GM19240 (cell line): Measurements from ENCODE around the gene SCD5.
"Not testable (repeated sequence)": the region's sequence is repeated elsewhere in the genome, so short reads cannot be mapped to it uniquely, and the experiment has no call there.

Experiments used
- DNase-seq: peaks from one replicate; pipeline ENCODE4 v3.0.0; 2011; ENCODE audit warnings: low spot score; ENCODE audit not compliant: insufficient read length

Gene SCD5

DNA sequence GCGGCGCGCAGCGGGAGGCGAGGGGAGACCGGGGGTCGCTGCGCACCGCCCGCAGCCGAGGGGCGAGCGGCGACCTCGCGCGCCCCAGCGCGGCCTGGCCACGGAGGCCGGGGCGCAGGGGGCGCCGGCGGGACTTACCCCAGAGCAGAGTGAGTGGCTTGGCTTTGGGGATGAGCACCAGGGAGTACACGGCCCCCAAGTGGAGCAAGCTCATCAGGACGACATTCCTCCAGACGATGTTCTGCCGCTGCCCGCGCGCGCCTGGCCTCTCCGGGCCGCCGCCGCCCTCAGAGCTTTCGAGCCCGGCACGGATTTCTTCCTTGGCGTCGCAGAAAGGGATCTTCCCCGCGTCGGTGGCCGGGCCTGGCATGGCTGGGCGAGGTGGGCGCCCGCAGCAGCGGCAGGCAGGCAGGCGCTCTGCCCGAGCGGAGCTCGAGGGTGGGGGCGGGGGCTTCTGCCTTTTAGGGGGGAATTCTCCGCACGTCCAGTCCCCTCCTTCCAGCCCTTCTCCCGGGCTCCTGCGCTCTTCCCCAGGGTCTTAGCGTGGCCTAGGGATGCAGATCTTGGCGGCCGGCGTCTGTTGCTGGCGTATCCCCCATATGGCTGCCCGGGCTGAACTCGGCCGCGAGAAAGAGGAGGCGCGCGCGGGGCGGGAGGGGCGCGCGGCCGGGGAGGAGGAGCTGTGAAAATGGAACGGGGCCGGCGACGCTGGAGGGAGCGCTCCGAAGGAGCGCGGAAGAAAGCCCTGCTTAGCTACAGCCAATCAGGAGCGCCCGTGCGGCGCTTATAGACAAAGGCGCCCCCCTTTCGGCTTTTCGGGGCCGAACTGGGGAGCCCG, at the start of gene SCD5:
Gene SCD5 (minus strand): TSS at position 629 of the 838 bp plus-strand sequence. CDS start 259 bp downstream, at position 370.
- DNase-seq = peak; percentile 29

DNA sequence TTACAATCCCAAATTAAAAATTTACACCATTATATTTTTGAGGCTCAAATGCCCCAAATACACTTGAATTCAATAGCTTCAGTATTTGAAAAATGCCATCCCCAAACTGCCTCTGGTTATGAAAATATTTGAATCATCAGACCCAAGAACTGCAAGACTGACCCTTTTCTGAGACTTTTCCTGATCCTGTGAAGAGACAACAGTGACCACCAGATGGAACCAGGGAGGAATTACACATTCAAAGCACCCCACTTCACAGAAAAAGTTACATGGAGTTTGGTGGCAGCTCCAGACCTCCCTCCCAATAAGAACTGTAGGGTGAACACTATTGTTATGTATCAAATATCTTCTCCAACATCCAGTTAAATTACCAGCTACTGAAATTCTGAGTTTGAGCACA, 44.0 kb upstream of the SCD5 start:
- DNase-seq = no peak

DNA sequence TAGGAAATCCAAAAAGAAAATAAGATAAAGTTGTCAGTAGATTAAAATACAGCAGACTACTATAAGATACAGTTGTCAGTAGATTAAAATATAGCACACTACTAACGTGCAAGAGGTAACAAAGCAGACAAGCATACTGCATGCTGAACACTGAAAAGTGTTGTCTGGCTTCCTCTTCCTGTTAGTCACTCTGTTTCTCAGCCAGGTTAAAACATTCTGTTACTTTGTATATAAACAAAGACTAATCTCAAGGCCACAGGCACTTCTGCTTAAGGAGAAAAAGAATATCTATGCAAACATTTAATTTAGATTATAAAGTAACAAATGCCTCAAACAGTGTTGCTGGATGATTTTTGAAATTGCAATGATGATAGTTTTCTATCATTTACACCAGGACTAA, 41.0 kb upstream of the SCD5 start:
- DNase-seq = no peak

DNA sequence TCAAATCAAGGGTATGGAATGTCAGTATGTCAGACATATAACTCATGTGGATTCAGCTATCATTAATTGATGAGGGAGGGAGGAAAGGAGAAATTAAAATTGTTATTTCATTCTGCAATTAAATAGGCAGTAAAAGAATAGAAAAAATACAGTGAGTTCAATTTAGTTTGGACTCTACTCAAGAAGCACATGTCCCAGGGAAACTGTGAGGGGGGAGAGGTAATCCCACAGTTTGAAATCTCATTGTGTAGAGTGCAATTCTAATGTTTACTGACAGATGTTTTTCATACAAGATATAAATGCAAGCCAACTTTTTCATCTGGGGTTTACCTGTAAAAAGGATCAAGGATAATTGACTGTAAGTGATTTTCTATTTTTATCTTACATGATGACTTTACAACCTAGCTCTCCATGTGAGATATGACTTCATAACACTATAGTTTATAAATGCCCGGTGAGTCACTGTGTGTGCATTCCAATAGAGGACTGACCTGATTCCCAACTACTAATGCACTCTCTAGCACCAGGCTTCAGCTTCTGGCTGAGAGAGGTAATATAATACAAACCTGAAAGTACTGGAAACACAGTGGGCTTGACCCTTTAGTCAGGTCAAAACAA, 35.2 kb upstream of the SCD5 start:
- no peak for DNase-seq

DNA sequence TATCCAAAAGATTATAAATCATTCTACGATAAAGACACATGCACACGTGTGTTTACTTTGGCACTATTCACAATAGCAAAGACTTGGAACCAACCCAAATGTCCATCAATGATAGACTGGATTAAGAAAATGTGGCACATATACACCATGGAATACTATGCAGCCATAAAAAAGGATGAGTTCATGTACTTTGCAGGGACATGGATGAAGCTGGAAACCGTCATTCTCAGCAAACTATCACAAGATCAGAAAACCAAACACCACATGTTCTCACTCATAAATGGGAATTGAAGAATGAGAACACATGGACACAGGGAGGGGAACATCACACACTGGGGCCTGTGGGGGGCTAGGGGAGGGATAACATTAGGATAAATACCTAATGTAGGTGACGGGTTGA, 34.5 kb upstream of the SCD5 start:
- not testable (repeated sequence) for DNase-seq

DNA sequence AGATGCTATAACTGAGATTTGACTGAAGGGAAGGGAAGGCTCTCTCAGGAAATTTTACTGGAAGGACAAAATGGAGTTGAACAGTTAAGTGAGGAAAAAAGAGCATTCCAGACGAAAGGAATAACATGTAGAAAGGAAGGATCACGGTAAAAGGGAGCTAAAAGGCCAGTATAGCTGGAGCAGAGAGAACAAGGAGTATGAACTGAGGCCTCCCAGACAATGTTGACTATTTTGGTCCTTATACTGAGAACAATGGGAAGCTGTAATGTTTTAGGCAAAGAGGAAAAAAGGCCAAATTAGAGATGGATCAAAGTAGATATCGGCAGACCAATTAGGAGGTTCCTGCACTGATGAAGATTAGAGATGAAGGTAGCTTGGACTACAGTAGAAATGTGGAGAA, 26.8 kb upstream of the SCD5 start:
- DNase-seq = no peak

DNA sequence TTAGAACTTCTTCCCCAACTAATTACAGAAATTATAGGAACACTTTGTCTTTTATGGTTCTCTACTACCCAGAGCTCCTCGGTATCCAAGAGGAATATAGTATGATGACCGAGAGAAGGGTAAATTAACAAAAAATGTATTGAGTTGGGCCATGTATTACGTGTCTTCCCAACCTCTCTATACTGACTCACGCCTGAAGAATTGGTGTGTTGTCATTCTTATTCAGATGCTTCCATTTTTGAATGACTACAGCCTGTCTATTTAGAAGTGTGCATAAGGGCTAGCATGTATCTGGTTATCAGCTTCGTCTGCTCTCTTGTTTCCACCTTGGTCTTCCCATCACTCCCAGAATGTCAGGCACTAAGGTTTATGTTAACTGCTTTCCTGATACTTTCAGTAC, 24.5 kb upstream of the SCD5 start:
- DNase-seq = no peak

DNA sequence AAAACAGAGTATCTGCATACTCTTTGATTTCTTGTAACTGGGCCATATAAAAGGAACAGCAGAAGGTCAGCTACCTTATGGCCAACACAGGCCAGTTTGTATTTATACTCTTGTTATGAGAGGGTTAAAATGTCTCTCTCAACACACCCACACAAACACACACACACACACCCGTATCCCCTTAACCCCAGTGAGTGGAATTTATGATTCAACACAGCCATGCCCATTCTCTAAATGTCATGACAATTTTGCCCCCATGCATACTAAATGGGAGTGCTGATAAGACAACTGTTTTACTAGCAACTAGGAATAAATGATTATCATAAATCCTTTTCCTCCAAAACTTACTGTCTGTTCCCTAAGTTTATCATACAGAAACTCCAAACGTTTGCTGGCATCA, 22.1 kb upstream of the SCD5 start:
- DNase-seq = no peak

DNA sequence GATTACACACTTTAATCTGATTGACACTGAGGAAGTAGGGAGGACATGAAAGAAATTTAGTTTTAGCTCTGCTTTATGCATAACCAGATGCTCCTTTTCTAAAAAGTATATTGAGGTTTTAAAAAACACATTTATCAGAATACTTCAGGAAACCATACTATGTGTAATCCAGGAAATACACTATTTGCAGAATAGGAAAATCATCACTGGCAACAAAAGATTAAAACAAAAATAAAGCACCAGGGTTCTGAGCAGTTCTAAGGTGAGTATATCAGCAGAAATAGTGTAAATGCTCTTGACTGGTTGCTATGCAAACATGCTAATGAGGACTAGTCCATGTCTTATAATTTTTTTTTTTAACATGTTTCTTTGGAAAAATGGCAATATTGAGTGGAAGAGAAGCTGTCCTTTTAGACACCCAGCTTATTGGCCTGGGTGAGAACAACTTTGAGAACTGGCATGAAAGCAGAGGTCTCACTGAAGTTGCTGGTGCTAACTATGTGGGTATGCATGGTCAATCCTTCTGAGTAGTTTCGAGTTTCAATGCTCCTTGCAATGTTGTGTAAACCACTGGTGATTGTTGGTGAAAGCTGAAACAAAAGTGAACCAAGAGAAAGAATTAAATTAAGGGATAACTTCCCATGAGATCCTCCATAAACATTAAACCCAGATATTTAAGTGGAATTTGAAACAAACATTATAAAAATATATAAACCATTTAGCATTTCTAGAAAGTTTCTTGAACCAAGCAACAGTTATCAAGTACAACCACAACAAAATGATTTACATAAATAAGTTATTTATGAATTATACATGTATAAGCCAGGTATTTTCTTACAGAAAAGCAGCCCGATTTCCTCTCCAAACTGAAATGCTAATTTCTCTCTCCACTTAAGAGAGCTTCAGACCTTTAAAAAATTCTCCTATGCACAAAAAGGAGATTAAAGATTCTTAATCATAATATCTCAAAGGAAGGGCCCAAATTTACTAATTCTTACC, 20.4 kb upstream of the SCD5 start:
- DNase-seq = no peak

DNA sequence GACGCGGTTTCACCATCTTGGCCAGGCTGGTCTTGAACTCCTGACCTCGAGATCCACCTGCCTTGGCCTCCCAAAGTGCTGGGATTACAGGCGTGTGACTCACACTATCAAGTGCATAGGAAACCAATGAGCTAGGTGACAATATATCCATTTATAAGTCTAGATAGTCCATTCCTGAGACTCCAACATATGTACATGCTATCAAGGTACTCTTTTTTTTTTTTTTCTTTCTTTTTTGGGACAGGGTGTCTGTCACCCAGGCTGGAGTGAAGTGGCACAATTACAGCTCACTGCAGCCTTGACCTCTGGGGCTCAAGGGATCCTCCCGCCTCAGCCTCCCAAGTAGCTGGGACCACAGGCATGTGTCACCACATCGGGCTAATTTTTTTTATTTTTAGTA, 18.3 kb upstream of the SCD5 start:
- not testable (repeated sequence) for DNase-seq

DNA sequence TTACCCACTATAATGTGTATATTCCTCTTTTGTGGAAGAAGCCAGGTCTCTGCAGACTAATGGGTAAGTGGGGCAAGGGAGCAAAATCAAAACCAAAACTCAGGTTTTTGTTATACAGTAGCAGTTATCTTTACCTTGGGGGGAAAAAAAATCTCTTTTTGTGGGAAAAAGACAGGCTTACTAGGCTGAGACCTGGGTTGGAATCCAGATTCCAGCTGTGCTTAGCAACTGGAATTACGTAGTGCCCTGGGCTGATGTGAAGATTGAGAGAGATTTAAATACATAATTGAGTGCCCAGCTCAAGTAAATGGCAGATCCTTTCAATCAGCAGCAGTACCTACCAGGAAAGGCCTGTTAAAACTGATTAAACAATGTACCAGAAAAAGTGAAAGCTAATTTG, 15.4 kb upstream of the SCD5 start:
- DNase-seq = no peak

DNA sequence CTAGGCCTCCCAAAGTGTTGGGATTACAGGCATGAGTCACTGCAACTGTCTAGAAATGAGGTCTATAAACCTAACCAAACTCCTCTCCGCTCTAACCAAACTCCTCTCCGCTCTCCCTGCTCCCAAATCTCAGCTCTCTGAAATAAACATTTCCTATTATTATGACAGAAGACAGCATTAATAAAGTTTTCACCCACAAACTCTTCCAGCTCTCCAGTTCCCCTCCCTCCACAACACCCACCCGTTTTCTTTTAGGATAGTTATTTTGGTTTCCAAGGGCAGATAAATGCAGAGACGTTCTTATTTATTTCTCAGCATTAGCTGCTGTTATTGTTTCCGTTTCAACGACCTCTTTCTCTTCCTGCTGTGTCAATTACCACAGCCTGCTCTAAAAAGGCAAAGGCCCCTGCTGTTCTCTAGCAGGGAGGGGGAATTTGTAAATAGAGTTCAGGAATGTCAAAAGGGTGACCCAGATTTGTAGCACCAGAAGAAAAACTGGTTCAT, 13.3 kb upstream of the SCD5 start:
- no peak for DNase-seq

DNA sequence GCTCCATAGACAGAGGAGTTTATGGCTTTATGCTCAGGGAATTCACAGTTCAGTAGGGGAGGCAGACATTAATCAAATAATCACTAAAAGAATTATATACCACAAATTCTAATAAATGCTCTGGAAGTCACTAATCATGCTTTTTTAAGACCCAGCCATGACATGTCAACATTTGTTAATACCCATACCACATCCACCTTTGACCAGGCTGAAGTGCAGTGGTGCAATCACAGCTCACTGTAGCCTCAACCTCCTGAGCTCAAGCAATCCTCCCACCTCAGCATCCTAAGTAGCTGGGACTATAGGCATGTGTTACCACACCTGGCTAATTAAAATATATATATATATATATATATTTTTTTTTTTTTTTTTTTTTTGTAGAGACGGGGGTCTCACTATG, 12.8 kb upstream of the SCD5 start:
- DNase-seq = no peak

DNA sequence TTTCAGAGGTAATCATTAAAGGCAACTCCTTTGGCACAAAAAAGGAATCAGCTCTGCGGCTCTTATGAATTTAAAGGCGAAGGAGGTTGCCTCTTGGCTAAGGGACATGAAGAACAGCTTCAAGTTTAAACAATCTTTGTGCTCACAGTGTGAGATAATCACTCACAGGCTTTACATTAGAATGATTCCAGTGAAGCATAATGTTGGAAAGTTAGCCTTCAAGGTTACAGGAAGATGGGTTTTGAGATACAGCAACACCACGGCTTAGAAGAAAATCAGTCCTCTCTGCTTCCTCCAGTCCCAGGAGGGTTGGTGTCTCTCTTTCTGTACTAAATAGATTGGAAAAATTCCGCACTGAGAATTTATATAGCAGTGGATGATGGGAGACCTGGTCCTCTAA, 11.6 kb upstream of the SCD5 start:
- no peak for DNase-seq

DNA sequence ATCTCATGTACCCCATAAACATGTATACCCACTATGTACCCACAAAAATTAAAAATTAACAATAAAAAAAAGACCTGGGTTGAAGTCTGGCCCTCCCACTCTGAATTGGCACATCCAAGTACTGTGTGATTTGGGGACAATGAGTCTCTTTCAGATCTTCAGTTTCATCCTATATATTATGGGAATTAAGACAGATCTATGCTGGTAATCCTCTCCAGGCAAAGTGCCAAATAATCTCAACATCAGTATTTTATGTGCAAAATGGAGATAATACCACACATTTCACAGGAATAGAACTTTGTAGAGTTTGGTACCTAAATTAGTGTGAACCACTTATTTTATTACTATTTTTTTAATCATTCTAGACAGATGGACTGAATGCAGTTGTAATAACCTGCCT, 11.0 kb upstream of the SCD5 start:
- DNase-seq = no peak

DNA sequence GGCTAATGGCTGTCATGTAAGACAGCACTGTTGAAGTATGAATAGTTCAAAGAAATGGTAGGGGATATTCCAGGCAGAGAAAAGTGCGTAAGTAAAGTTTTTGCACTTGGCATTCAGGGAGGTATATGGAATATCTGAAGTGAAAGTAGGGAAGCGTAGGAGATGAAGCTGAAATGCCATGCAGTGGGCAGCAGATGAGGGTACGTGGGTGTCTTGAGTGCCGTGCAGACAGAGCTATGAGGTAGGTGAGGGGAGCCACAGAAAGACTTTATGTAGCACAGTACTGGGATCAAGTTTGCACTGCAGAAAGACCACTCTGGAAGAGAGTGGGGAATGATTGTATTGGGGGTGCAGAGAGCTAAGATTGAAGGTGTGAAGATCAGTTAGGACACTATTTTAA, 5.2 kb upstream of the SCD5 start:
- no peak for DNase-seq

DNA sequence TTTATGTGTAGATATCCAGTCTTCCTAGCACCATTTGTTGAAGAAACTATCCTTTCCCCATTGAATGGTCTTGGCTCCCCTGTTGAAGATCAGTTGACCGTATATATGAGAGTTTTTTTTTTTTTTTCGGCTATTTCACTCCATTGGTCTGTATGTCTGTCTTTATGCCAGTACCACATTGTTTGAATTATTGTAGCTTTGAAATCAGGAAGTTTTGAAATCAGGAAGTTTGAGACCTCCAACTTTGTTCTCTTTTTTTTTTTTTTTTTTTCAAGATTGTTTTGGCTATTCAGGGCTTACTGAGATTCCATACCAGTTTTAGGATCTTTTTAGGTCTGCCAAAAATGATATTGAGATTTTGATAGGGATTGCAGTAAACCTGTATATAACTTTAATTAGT, 4.3 kb upstream of the SCD5 start:
- no peak for DNase-seq

DNA sequence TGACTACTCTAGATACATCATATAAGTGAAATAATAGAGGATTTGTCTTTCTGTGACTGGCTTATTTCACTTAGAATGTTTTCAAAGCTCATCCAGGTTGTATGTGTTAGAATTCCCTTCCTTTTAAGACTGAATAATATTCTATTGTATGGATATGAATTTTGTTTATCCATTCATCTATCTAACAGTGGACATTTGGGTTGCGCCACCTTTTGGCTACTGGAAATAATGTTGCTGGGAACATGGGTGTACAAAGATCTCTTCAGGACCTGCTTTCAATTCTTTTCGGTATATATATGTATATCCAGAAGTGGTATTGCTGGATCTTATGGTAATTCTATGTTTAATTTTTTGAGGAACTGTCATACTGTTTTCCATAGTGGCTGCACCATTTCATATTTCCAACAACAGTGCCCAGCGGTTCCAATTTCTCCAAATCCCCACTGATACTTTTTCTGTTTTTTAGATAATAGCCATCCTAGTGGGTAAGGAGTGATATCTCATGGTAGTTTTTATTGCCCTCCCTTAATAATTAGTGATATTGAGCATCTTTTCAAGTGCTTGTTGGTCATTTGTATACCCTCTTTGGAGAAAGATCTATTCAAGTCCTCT, 3.4 kb upstream of the SCD5 start:
- no peak for DNase-seq

DNA sequence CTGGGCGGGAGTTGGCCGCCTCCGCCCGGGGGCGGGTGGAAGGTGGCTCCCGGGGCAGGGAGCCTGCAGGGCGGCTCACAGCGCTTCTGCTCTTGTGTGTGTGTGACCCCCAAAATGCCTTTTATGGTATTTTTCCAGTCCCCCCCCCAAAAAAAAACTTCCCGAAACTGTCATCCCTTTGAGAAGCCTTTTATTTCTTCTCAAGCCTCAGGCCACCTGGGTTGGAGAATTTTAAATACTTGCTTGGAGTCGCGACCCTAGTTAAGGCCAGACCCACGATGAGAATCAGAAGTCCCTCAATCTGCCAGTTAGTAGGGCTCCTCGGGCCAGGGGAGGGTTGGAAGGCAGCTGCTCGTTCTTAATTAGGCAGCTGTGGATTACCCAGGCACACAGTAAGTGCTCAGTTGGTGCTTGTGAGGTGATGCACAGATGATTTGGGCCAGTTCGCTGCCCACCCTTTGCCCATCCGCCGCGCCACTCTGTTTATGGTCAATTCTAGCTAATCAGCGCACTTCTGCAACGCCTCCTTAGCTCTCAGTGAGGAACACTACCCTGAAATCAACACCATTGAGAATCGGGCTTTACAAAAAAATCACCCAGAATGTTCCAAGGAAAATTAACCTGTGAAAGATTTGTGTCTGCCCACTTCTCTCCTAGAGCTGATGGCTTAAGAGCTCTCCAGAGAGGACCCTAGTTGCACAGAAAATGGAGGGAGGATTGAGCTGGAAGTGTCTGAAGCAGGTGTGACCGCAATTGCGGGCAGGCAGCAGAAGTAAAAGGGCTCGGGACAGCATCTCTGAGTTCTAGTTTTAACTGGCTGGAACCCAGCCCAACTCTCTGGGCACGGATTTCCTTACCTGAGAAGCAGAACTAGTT, 648 bp upstream of the SCD5 start:
- no peak for DNase-seq

DNA sequence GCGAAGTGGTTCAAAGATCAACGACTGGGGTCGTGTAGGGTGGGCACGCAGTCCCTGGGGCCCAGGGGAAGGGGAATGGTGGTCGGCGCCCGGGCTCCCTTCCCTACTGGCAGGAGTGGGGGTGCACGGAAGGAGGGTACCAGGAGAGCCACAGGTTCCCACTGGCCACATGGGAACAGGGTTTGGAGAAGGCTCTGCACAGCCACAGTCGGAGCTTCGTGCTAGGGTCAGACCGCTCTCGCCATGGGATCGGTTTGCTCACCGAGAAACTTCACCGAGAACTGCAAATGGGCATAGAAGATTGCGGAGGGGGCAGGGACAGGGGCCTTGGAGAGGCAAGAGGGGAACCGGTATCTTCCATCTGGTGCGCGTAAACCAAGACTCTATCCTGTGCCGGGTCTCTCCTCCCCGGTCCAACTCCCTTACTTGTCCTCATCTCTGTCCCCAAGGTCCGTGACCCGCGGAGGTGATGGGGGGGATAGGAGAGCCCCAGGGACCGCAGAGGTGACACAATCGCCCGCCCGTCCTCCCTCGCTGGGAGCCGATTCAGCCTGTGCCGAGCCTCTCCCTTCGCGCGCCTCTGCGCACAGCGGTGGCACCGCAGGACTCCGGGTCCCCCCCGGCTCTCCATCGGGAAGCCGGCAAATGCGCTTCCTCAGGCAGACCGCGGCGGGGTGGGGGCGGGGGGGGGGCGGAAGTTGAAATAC, 1.0 kb downstream of the SCD5 start:
- DNase-seq = no peak
